Thymus (tissue), 11 donors: ENCODE data around the gene CFL1. TPM values are rescaled to one million over a fixed set of nuclear protein-coding genes. Genes with fewer than 3 reads are reported as not detected.

Source experiments
- DNase-seq, 9 donors: peaks; one replicate each; pipeline ENCODE4 v3.0.0-alpha.2; 2013; ENCODE audit warnings: low spot score in 9 of 9, low read depth in 6 of 9, missing footprints in 1 of 9
- H3K27ac ChIP-seq, 2 donors: one replicate each; pipeline ENCODE4 v1.5.1; 2013; ENCODE audit warnings: control low read depth in 1 of 2, low read depth in 1 of 2, low read length in 1 of 2, mild to moderate bottlenecking in 1 of 2, moderate library complexity in 1 of 2
- H3K27me3 ChIP-seq, 2 donors: one replicate each; pipeline ENCODE4 v1.5.1; 2013; ENCODE audit warnings: low read length in 1 of 2; ENCODE audit not compliant: control insufficient read depth in 2 of 2, insufficient read depth in 1 of 2
- H3K36me3 ChIP-seq, 2 donors: one replicate each; pipeline ENCODE4 v1.5.1; 2013; ENCODE audit warnings: low read length in 1 of 2, mild to moderate bottlenecking in 1 of 2, moderate library complexity in 1 of 2; ENCODE audit not compliant: control insufficient read depth in 2 of 2, insufficient read depth in 2 of 2
- H3K4me1 ChIP-seq, 2 donors: one replicate each; pipeline ENCODE4 v1.5.1; 2013; ENCODE audit warnings: low read length in 2 of 2; ENCODE audit not compliant: control insufficient read depth in 2 of 2, insufficient read depth in 2 of 2
- H3K4me3 ChIP-seq, 2 donors: one replicate each; pipeline ENCODE4 v1.5.1; 2013; ENCODE audit warnings: low read length in 2 of 2, control low read depth in 1 of 2, mild to moderate bottlenecking in 1 of 2
- H3K9me3 ChIP-seq, 2 donors: one replicate each; pipeline ENCODE4 v1.5.1; 2013; ENCODE audit warnings: low read length in 1 of 2, mild to moderate bottlenecking in 1 of 2; ENCODE audit not compliant: control insufficient read depth in 2 of 2, insufficient read depth in 1 of 2
- WGBS: extraction: QIAGEN DNeasy Blood & Tissue Kit; methylation state at CpG from one replicate; pipeline ENCODE4 v1.1.7; 2013; 5-methylcytosine and 5-hydroxymethylcytosine counted together
- polyA plus RNA-seq: library from polyadenylated mRNA; stranded (reverse); fragments of 200-250 nt; gene quantifications from one replicate; pipeline ENCODE4 v1.2.3, GENCODE V29; 2013
- total RNA-seq: library from RNA; stranded (reverse); fragments of 120-200 nt; gene quantifications from one replicate; pipeline ENCODE4 v1.2.4, GENCODE V29; 2013
- donor health status: healthy.

Gene CFL1
- total and polyA plus RNA-seq, 2 donors, result 673 to 1,006 TPM

DNA sequence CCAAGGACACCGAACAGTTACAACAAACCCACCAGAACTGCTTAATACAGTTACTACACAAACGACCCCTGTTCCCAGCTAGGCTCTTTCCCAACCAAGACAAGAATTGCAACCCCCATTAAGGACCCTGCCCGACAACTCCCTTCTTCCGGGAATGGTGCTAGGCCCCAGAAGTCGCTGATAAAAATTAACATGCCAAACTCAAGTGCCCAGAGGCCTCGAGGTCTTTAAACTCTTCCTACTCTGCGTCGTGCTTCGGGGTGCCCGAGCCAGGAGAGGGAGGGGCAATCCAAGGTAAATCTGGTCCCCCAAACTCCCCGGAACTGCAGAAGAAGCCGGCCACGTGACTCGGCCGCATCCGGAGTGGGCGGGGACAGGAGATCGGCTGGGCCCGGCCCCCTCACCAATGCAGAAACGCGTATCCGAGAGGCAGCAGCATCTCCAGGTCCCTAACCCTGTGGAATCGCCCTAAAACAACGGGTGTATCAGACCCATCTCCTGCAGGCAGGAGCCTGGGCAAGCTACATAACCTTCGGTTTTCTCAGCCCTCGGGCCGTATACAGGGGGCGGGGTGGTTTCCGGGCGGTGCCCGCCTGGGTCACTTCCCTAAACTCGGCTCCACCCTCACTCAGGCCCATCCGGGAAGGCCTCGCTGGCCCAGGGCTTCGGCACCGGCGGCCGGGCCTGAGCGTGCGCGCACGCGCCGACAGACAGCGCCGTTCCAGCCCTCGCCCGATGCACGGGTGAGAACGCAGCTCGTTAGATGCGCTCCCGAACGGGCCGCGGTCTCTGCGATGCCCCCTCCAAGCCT is 1.1 kb downstream of the CFL1 start:
- 2% methylated on average over 57 of the region's 57 CpGs for WGBS
- peak overlapping the region; percentile 93 to 99 for H3K27ac ChIP-seq
- peaks cover 22 to 44% of the 10 kb centered on the region in 2 donors for H3K4me1 ChIP-seq
- peak in 8 of 9 donors; percentile 60 to 90 (median 76) for DNase-seq
- H3K36me3 ChIP-seq, result peaks cover 50 to 54% of the 10 kb centered on the region in 2 donors
- peak overlapping the region; percentile 75 to 93 for H3K4me3 ChIP-seq
- H3K9me3 ChIP-seq, result peaks cover 2 to 23% of the 10 kb centered on the region in 2 donors
- H3K27me3 ChIP-seq, result no peaks in the 10 kb centered on the region

DNA sequence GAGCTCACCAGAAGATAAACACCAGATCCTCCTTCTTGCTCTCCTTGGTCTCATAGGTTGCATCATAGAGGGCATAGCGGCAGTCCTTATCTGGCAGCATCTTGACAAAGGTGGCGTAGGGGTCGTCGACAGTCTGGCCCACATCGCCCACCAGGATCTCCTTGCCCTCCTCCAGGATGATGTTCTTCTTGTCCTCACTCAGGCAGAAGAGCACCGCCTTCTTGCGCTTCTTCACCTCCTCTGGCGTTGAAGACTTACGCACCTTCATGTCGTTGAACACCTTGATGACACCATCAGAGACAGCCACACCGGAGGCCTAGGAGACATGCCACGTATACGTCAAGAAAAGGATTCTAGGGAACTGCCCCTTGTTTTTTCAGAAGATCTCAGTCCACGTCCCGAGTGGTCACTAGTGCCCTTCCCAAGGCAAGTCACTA is 2.0 kb downstream of the CFL1 start:
- Histone ChIP-seq H3K27me3 (no peaks in the 10 kb centered on the region), H3K4me1 (peaks cover 13 to 34% of the 10 kb centered on the region in 2 donors), H3K27ac (no peak overlapping the region), H3K36me3 (peaks cover 57 to 58% of the 10 kb centered on the region in 2 donors), H3K4me3 (no peak overlapping the region), H3K9me3 (peaks cover 7 to 32% of the 10 kb centered on the region in 2 donors)
- 97% methylated on average over 15 of the region's 15 CpGs for WGBS
- DNase-seq, result no peak

DNA sequence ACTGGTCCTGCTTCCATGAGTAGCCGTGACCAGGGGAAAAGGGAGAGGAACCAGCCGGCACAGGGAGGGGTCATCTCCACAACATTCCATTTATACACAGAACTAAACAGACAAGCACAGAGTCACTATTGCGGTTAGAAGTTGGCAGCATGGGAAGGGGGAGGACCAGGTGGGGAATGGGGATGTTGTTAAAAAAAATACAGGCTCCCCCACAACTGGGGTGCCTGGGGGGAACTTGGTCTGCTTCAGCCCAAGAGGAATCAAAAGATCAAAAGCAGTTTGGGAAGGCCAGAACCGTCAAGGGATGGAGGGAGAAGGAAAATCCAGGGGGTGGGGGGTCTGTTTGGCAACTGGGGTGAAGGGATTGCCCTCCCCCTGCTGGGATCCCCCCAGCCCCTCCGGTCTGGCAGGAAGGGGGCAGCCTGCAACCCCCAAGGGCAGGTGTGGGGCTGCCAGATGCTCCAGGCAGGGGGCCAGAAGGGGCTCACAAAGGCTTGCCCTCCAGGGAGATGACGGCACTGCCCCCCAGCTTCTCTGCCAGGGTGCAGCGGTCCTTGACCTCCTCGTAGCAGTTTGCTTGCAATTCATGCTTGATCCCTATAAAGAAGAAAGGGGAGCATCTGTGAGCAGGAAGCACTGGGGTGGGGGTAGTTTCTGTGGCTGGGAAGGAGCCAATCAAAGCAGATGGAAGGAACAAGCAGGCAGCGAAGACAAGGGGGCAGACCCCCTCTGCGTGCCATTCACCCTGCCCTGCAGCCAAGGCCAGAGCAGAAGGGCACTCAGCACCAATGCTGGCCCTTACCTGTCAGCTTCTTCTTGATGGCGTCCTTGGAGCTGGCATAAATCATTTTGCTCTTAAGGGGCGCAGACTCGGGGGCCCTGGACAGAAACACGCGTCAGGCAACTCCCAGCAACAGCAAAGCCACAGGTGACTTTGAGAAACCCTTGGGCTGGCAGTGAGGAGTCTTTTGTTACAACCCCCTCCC is 2.8 kb downstream of the CFL1 start:
- WGBS, result 93% methylated on average over 15 of the region's 15 CpGs
- no peak overlapping the region for H3K4me3 ChIP-seq
- DNase-seq, result no peak
- H3K36me3 ChIP-seq, result peaks cover 58 to 61% of the 10 kb centered on the region in 2 donors
- H3K4me1 ChIP-seq, result peaks cover 13 to 32% of the 10 kb centered on the region in 2 donors
- peaks cover 7 to 30% of the 10 kb centered on the region in 2 donors for H3K9me3 ChIP-seq
- no peaks in the 10 kb centered on the region for H3K27me3 ChIP-seq
- no peak overlapping the region for H3K27ac ChIP-seq

DNA sequence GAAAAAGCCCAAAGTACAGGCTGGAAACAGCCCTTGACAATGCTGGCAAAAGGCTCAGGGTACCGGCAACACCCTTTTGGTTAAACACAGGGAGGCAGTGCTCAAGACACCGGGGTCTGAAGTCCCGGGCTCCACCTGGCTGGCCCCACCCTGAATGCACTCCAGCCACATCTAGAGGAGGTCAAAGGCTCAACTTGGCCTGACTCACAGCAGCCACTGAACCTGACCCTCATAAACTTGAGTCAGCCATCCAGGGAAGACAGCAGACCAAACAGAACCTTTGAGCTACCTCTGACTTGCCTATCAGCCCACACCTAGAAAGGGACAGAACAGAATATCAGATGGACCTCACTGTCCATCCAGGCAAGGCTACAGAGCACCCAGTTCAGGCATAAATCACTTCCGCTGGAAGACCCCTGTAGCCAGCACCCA is 3.8 kb downstream of the CFL1 start:
- H3K36me3 ChIP-seq, result peaks cover 58 to 61% of the 10 kb centered on the region in 2 donors
- H3K4me1 ChIP-seq, result peaks cover 13 to 23% of the 10 kb centered on the region in 2 donors
- 99% methylated on average over 4 of the region's 4 CpGs for WGBS

DNA sequence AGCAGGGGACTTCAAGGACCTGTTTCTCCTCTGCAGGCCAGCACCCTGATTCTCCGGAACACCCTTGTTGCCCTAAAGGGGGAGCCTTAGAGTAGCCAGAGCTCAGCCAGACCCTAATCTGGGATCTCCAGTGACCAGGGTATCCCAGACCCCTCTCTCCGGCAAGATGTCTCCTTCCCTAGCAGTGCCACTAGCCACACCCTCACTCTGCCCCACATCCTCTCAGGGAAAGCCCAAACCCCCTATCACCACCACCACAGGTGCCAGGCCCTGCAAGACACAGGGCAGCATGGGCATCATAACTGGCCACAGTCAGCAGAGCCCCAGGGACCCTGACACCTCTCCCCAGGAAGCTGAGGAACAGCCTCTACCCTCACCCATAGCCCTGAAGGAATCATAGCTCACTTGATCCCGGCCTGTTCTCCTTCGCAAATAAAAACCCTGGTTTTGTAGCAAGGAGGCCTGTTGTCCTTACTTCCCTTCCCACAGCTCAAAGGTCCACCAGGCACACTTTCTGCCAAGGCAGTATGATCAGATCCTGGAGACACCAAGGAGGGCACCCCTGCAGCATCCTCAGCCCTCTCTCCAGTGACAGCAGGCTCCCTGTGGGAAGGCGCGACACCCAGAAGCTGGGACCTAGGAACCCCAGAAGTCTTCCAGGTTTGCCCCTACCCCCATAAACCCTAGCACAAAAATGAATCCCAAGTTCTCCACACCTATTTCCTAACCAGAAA is 4.6 kb downstream of the CFL1 start:
- H3K27ac ChIP-seq, result no peak overlapping the region
- H3K4me1 ChIP-seq, result peaks cover 13 to 15% of the 10 kb centered on the region in 2 donors
- no peak overlapping the region for H3K4me3 ChIP-seq
- peaks cover 58 to 61% of the 10 kb centered on the region in 2 donors for H3K36me3 ChIP-seq
- DNase-seq, result no peak
- no peaks in the 10 kb centered on the region for H3K27me3 ChIP-seq
- H3K9me3 ChIP-seq, result peaks cover 7 to 24% of the 10 kb centered on the region in 2 donors
- 97% methylated on average over 6 of the region's 6 CpGs for WGBS

More for the DNA sequence above, 3.8 kb downstream of the CFL1 start:
- Histone ChIP-seq H3K9me3 (peaks cover 7 to 24% of the 10 kb centered on the region in 2 donors), H3K4me3 (no peak overlapping the region), H3K27me3 (no peaks in the 10 kb centered on the region), H3K27ac (no peak overlapping the region)
- no peak for DNase-seq

DNA sequence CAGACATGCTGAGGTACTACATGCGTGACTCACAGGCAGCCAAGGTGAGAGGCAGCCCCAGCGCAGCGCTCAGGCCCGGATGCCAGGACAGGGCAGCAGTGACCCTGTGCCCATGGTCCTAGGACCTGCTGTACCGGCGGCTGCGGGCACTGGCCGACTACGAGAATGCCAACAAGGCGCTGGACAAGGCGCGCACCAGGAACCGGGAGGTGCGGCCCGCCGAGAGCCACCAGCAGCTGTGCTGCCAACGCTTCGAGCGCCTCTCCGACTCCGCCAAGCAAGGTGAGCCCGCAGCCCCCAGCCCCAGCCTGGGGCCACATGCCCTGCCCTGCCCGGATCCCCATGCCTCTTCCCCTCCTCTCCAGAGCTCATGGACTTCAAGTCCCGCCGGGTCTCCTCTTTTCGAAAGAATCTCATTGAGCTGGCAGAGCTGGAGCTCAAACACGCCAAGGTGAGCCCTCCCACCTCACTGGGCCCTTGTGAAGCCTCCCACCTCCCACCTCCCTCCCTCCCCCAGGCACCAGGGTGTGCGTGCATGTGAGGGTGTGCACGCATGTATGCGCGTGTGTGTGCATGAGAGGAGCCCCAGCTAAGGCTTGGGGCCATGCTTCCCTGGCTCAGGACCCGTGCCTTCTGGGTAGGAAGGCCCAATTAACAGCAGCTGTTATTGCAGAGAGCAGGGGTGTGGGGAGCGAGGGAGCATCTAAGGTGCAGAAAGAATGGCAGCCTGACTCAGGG is 5.3 kb downstream of the CFL1 start:
- Histone ChIP-seq H3K27me3 (no peaks in the 10 kb centered on the region), H3K9me3 (peaks cover 7 to 24% of the 10 kb centered on the region in 2 donors), H3K27ac (no peak overlapping the region), H3K4me1 (peaks cover 13 to 14% of the 10 kb centered on the region in 2 donors), H3K36me3 (peaks cover 58 to 61% of the 10 kb centered on the region in 2 donors), H3K4me3 (no peak overlapping the region)
- 97% methylated on average over 33 of the region's 33 CpGs for WGBS
- DNase-seq, result no peak

DNA sequence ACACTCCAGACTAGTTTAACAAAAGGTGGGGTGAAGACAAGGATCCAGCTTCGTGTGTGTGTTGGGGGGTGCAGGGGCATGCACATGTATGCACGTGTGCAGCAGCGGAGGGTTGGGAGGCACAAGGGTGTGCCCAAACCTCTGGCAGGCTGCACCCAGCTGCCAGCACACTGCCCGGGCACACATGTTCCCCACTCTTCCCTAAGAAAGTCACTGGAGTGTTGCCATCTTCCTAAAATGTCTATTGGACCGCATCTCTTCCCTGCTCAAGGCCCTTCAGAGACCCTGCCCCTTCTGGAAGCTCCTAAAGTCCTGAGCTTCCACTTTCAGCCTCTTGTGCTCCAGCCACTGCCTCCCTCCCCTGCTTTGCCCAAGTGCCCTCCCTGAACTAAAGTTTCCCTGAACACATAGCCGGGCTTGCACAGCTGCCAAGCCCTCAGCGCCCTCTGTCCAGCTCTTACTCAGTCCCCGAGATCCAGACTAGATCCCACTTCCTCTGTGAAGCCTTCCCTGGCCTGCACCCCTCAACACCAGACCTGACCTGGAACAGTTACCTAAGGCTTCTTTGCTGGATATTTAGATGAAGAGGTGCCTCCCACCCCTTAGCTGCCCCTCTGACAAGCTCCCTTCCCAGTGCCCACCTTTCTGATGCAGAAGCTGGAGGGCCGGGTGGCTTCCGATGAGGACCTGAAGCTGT is 6.0 kb downstream of the CFL1 start:
- no peak for DNase-seq
- 97% methylated on average over 10 of the region's 10 CpGs for WGBS
- H3K4me3 ChIP-seq, result no peak overlapping the region
- H3K9me3 ChIP-seq, result peaks cover 7 to 24% of the 10 kb centered on the region in 2 donors
- H3K36me3 ChIP-seq, result peaks cover 58 to 61% of the 10 kb centered on the region in 2 donors
- peak overlapping the region in 1 of 2 donors; percentile 20 for H3K27ac ChIP-seq
- peaks cover 0 to 2% of the 10 kb centered on the region in 2 donors for H3K27me3 ChIP-seq
- peaks cover 13 to 14% of the 10 kb centered on the region in 2 donors for H3K4me1 ChIP-seq
